Erythroblast (primary cell): ENCODE results near the gene PLEKHN1.

Experiments
- GATA1 ChIP-seq: IDR thresholded peaks from 2 replicates; pipeline ENCODE4 v1.6.1; 2011; ENCODE audit warnings: low read depth, mild to moderate bottlenecking, control low read depth, low read length, moderate library complexity
- POLR2A ChIP-seq: IDR thresholded peaks from 2 replicates; pipeline ENCODE4 v1.6.1; 2011; ENCODE audit warnings: mild to moderate bottlenecking, low read length

GRCh38 chr1:945688-946556 lies 20.4 kb upstream of the PLEKHN1 start:
- TF ChIP-seq POLR2A (no peak), GATA1 (no peak)
